IMR-90 (cell line): ENCODE measurements around the gene GRIK1. TPM values are rescaled to one million over a fixed set of nuclear protein-coding genes. Genes with fewer than 3 reads are reported as not detected.

Experiments used
- ATAC-seq: fragments of 200-7000 bp; cut with Tn5 transposase; 2 replicates; pipeline ENCODE4 v1.9.1; 2020; ENCODE audit warnings: low read depth, mild to moderate bottlenecking, moderate library complexity
- BruUV-seq: library from RNA; stranded (reverse); fragments of 400-500 nt; replicated peaks from 2 replicates; lab custom pipeline; 2021; lab: Mats Ljungman, UMichigan
- CTCF ChIA-PET: fragments of 300-600 bp; formaldehyde crosslinking; extraction: SDS; loops from one replicate; lab custom pipeline; 2021; ENCODE audit warnings: antibody characterized with exemption; lab: Yijun Ruan, JAX
- POLR2A ChIA-PET: fragments of 300-600 bp; sonication (Branson Sonifier 250); formaldehyde crosslinking; loops from one replicate; lab custom pipeline; 2022; ENCODE audit warnings: antibody characterized with exemption; ENCODE audit not compliant: unreplicated experiment; lab: Charles Lee
- DNase-seq: peaks from one replicate; pipeline ENCODE4 v3.0.0; 2013
- H2AFZ ChIP-seq: replicated peaks from 2 replicates; pipeline ENCODE3; 2013; ENCODE audit warnings: low read length, mild to moderate bottlenecking; ENCODE audit not compliant: poor library complexity
- H2AK5ac ChIP-seq: 2 replicates; pipeline ENCODE4 v1.6.1; 2013; ENCODE audit warnings: low read depth, low read length, inconsistent platforms
- H2AK9ac ChIP-seq: replicated peaks from 2 replicates; pipeline ENCODE3; 2013; ENCODE audit warnings: mild to moderate bottlenecking, low read depth, low read length, moderate library complexity; ENCODE audit not compliant: poor library complexity
- H2BK120ac ChIP-seq: 2 replicates; pipeline ENCODE4 v1.6.1; 2013; ENCODE audit warnings: low read depth, low read length, inconsistent platforms
- H2BK15ac ChIP-seq: 3 replicates; pipeline ENCODE4 v1.6.1; 2013; ENCODE audit warnings: low read depth, low read length, inconsistent platforms
- H2BK20ac ChIP-seq: 2 replicates; pipeline ENCODE4 v1.6.1; 2013; ENCODE audit warnings: low read depth, mild to moderate bottlenecking, inconsistent platforms, low read length, moderate library complexity
- H2BK5ac ChIP-seq: 2 replicates; pipeline ENCODE4 v1.6.1; 2013; ENCODE audit warnings: mild to moderate bottlenecking, low read depth, low read length, inconsistent platforms; ENCODE audit not compliant: poor library complexity, severe bottlenecking
- H3K14ac ChIP-seq: replicated peaks from 2 replicates; pipeline ENCODE4 v1.6.1; 2013; ENCODE audit warnings: low read depth, low read length, inconsistent platforms
- H3K18ac ChIP-seq: 2 replicates; pipeline ENCODE4 v1.6.1; 2013; ENCODE audit warnings: low read depth, low read length, control low read depth
- H3K23ac ChIP-seq: 2 replicates; pipeline ENCODE4 v1.6.1; 2013; ENCODE audit warnings: low read depth, low read length, inconsistent platforms
- H3K27ac ChIP-seq: 2 replicates; pipeline ENCODE4 v1.5.1; 2013; ENCODE audit warnings: mild to moderate bottlenecking, control low read depth, low read length; ENCODE audit not compliant: insufficient read depth
- H3K27me3 ChIP-seq: 2 replicates; pipeline ENCODE4 v1.6.1; 2013; ENCODE audit warnings: low read length; ENCODE audit not compliant: control insufficient read depth, insufficient read depth
- H3K36me3 ChIP-seq: 2 replicates; pipeline ENCODE4 v1.6.1; 2013; ENCODE audit warnings: low read length, mixed read lengths; ENCODE audit not compliant: control insufficient read depth, insufficient read depth
- H3K4ac ChIP-seq: 2 replicates; pipeline ENCODE4 v1.6.1; 2013; ENCODE audit warnings: low read depth, low read length, inconsistent platforms
- H3K4me1 ChIP-seq: 2 replicates; pipeline ENCODE4 v1.6.1; 2013; ENCODE audit warnings: low read length, mixed read lengths; ENCODE audit not compliant: control insufficient read depth, insufficient read depth
- H3K4me2 ChIP-seq: 2 replicates; pipeline ENCODE4 v1.6.1; 2013; ENCODE audit warnings: low read depth, mild to moderate bottlenecking, control low read depth, low read length, moderate library complexity
- H3K4me3 ChIP-seq: 2 replicates; pipeline ENCODE4 v1.5.1; 2013; ENCODE audit warnings: low read depth, mild to moderate bottlenecking, control low read depth, low read length, moderate library complexity; ENCODE audit not compliant: insufficient read depth
- H3K56ac ChIP-seq: 2 replicates; pipeline ENCODE4 v1.6.1; 2013; ENCODE audit warnings: low read length, inconsistent platforms; ENCODE audit not compliant: insufficient read depth; ENCODE audit errors: extremely low read depth
- H3K79me1 ChIP-seq, 2 experiments: 2 replicates each; pipeline ENCODE4 v1.6.1; 2013; ENCODE audit warnings: low read length in 2 of 2, inconsistent platforms in 1 of 2, low read depth in 1 of 2
- H3K9ac ChIP-seq: 2 replicates; pipeline ENCODE4 v1.6.1; 2013; ENCODE audit warnings: low read depth, low read length, control low read depth
- H3K9me1 ChIP-seq: 2 replicates; pipeline ENCODE4 v1.6.1; 2013; ENCODE audit warnings: low read length, inconsistent platforms; ENCODE audit not compliant: insufficient read depth
- H3K9me3 ChIP-seq: 2 replicates; pipeline ENCODE4 v1.6.1; 2013; ENCODE audit warnings: low read length; ENCODE audit not compliant: control insufficient read depth, insufficient read depth
- H4K20me1 ChIP-seq: 2 replicates; pipeline ENCODE4 v1.6.1; 2013; ENCODE audit warnings: low read length, inconsistent platforms; ENCODE audit not compliant: insufficient read depth
- H4K5ac ChIP-seq: 2 replicates; pipeline ENCODE4 v1.6.1; 2013; ENCODE audit warnings: mild to moderate bottlenecking, low read depth, low read length, control low read depth
- H4K8ac ChIP-seq, 2 experiments: 2 replicates each; pipeline ENCODE4 v1.6.1; 2013; ENCODE audit warnings: low read depth in 2 of 2, low read length in 2 of 2, control low read depth in 1 of 2, inconsistent platforms in 1 of 2
- H4K91ac ChIP-seq: 2 replicates; pipeline ENCODE4 v1.6.1; 2013; ENCODE audit warnings: low read depth, low read length, inconsistent platforms; ENCODE audit not compliant: insufficient read depth
- MAZ ChIP-seq: IDR thresholded peaks from 2 replicates; pipeline ENCODE4 v1.6.1; 2012; ENCODE audit warnings: low read depth, mild to moderate bottlenecking, low read length, improper control_type of control experiment, moderate library complexity, borderline replicate concordance
- WGBS, 2 experiments: methylation state at CpG; one replicate each; pipeline versions ENCODE4 v1.1.5 to v1.1.7; 2013; ENCODE audit warnings: missing lambda C conversion rate in 2 of 2; ENCODE audit not compliant: insufficient read length in 1 of 2; ENCODE audit errors: extremely low coverage in 2 of 2; 5-methylcytosine and 5-hydroxymethylcytosine counted together
- dilution Hi-C: fragments of 300-500 bp; cut with HindIII; formaldehyde crosslinking; loops from one replicate; pipeline ENCODE4 v1.14.3; 2018; ENCODE audit warnings: low sequenced_read_pairs; ENCODE audit not compliant: unreplicated experiment
- in situ Hi-C: fragments of 300-500 bp; cut with MboI; formaldehyde crosslinking; loops from 3 replicates; pipeline ENCODE4 v1.14.3; 2019; ENCODE audit warnings: low sequenced_read_pairs, inconsistent platforms, mixed read lengths
- intact Hi-C: fragments of 100-400 bp; cut with micrococcal nuclease; formaldehyde crosslinking; loops from 2 replicates; pipeline ENCODE4 v1.10.0; 2022
- polyA plus RNA-seq, 3 experiments: library from polyadenylated mRNA; depleted of rRNA; stranded (reverse); fragments of >200 nt; gene quantifications; 2 replicates each; pipeline ENCODE4 v1.2.3, GENCODE V29; 2012; ENCODE audit warnings: low replicate concordance in 1 of 3
- total RNA-seq: library from RNA; depleted of rRNA; stranded (reverse); fragments of >200 nt; gene quantifications from 2 replicates; pipeline ENCODE4 v1.2.3, GENCODE V29; 2012
- TF ChIP-seq, protein P1 (sequence below): fragments of 150-350 bp; IDR thresholded peaks from 2 replicates; pipeline ENCODE4 v1.6.1; 2016; ENCODE audit warnings: low read depth, mild to moderate bottlenecking, low read length, moderate library complexity, borderline replicate concordance

Gene GRIK1
- total and polyA plus RNA-seq, 2 of the 4 experiments (the other 2 are of a cell fraction): not detected

DNA sequence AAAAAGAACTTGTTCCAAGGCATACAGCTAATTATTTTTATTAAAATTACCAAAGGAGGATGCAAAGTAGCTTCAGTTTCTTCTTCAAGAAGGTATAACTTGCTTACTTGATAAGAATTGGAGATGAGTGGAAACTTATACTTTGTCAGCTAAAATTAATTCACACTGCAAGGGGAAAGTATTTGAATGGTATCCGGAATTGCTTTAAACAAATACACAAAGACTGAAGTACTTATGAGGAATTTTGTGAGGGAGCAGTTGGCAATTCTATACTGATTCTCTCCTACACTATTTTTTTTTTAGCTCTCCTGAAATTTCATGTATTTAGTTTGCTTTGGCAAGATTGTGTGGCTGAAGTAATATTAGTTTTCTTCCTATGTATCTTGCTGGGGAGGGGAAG, 39.2 kb upstream of the GRIK1 start:
- Histone ChIP-seq H4K20me1 (no peaks in the 10 kb centered on the region), H2AK9ac (no peak overlapping the region), H3K27ac (no peak overlapping the region), H3K27me3 (no peaks in the 10 kb centered on the region), H3K9me1 (no peaks in the 10 kb centered on the region), H2BK20ac (no peak overlapping the region), H3K9me3 (peaks cover 2% of the 10 kb centered on the region; the same call in 1 of the 2 replicates), H3K36me3 (no peaks in the 10 kb centered on the region), H3K79me1 (no peaks in the 10 kb centered on the region), H4K8ac (no peak overlapping the region), H3K4me1 (no peaks in the 10 kb centered on the region), H2BK120ac (no peak overlapping the region), H3K18ac (no peak overlapping the region), H3K4ac (no peak overlapping the region), H4K91ac (no peak overlapping the region), H3K23ac (no peak overlapping the region), H2AK5ac (no peak overlapping the region), H3K9ac (no peak overlapping the region), H3K4me2 (no peak overlapping the region), H2AFZ (no peak overlapping the region), H3K4me3 (no peak overlapping the region), H3K56ac (no peak overlapping the region), H2BK15ac (no peak overlapping the region), H4K5ac (no peak overlapping the region), H2BK5ac (no peak overlapping the region), H3K14ac (no peak overlapping the region)
- no TSS peak for BruUV-seq
- in situ Hi-C loops: no loop called here
- no CpG with 5 or more reads among the region's 1 CpG for WGBS, 2 experiments
- no peak for DNase-seq
- intact Hi-C loops: no loop called here
- POLR2A ChIA-PET: no interaction called here
- ATAC-seq: no peak
- dilution Hi-C loops: no loop called here
- CTCF ChIA-PET: no interaction called here
- no peak for TF ChIP-seq MAZ
- TF ChIP-seq, protein P1, sequence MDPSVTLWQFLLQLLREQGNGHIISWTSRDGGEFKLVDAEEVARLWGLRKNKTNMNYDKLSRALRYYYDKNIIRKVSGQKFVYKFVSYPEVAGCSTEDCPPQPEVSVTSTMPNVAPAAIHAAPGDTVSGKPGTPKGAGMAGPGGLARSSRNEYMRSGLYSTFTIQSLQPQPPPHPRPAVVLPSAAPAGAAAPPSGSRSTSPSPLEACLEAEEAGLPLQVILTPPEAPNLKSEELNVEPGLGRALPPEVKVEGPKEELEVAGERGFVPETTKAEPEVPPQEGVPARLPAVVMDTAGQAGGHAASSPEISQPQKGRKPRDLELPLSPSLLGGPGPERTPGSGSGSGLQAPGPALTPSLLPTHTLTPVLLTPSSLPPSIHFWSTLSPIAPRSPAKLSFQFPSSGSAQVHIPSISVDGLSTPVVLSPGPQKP: no peak
